HK-2 (cell line): Measurements from ENCODE around the gene RFX5.
A peak's percentile ranks its signal among the peaks of the same experiment; 100 is the strongest.

ENCODE experiments used
- DNase-seq: peaks from one replicate; pipeline ENCODE4 v3.0.0-alpha.2; 2018; ENCODE audit not compliant: unreplicated experiment

The RFX5 gene

DNA sequence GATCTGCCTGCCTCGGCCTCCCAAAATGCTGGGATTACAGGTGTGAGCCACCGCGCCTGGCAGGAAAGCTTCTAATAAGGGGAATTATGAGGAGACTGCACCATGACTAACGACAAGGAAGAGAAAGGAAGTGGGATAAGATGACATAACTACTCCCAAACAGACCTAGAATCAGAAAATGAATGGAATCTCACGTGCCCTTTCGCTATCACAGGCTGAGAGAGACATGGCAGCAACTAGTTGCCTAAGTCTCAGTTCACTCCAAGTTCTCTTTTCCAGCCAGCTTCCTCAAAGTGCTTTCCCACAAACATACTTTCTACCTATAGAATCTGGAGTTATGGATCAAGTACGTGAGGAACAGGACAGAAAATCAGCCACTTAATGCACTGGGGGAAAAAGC is 21.8 kb downstream of the RFX5 start:
- DNase-seq, result no peak

DNA sequence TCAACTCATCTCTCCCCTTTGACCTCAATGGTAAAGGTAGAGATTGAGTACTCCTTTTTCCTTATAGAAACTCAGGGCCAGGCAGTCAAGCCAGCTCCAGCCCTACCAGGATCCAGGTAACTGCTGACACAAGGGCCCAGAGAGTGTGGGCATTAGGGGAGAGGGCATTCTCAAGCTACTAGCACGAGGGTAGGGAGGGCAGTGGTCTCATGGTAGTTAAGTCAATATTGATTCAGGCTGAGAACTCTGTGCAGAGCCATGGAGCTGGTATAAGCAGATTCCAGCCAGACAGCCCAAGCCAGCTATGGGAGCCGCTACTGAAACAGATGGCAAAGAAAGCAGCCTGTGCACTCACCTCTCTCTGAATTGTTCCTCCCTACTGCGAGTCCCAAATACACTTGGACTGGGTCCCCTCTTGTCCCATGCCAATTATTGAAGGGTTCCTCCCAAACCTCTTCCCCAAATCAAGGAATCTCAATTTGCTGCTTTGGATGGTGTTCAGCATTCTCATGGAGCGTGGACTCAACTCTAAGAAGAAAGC is 22.6 kb downstream of the RFX5 start:
- DNase-seq, result no peak

DNA sequence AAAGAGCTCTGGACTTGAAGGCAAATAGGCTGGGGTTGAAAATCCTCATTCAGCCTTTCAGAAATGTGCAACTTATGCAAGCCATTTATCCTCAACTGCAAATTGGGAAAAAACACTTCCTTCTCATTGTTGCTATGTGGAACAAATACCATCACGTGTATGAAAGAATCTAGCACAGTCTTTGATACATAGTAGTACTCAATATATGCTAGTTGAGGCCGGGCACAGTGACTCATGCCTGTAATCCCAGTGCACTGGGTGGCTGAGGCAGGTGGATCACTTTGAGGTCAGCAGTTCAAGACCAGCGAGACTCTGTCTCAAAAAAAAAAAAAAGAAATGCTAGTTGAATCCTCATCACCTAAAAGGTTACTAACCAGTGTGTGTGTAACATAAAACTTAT is 28.1 kb downstream of the RFX5 start:
- no peak for DNase-seq

DNA sequence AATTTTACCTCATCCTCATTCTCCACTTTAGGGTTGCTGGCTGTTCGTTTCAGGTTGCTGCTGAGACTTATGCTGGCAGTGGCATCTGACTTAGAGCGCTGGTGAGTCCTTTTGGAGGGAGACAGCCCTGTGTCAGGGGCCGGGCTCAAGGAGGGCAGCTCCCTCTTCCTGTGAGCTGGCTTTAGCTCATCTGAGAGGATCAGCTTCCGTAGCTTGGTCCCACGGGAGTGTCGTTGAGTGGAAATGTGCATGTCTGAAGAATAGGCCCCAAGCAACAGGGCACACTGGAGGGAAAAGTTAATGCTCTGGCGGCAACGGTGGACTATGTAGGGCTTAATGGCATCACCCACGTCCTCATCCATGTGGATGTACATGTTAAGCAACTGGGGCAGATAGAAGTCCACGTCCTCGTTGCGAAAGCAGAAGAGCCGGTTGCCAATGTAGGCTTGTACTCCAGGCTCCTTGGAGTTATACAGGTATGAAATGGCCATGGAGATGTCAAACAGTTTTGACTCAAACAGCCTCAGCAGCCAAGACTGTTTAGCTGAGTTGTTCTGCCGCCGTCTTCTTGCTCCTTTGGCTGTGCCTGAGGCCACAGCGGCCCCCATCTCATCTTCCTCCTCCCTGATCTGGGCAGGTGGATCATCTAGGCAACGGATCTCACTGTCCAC is 31.4 kb downstream of the RFX5 start:
- DNase-seq, result no peak

DNA sequence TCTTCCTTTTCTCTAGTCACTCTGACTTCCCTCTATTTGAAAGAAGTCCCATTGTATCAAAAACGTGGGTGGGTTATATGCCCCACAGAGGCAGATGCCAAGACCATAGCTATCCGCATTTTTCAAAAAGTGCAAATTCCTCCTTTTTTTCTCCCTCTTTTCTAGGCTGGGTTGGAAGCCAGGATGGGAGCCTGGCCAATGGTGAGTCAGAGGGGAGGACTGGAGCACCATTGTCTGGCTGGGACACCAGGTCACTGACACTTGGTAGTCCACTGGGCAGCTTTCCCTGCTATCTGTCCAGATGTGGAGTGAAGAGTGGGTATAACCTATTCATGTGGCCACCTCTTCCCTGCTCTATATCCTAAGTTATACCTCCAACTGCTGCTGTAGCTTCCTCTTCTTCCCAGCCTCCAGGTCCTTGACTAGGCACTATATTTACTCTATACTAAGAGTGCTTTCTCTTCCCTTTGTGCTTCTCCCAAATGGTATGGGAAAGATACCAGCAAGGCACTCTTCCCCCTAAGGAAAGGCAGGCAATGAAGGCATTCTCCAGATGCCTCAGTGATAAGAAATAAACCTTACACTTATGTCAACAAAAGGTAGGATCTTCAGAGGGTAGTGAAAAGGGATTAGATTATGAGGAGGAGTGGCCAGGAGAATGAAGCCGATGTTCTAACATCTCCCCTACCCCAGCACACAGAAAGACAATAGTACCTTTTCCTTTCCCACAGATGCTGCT is 32.7 kb downstream of the RFX5 start:
- no peak for DNase-seq

DNA sequence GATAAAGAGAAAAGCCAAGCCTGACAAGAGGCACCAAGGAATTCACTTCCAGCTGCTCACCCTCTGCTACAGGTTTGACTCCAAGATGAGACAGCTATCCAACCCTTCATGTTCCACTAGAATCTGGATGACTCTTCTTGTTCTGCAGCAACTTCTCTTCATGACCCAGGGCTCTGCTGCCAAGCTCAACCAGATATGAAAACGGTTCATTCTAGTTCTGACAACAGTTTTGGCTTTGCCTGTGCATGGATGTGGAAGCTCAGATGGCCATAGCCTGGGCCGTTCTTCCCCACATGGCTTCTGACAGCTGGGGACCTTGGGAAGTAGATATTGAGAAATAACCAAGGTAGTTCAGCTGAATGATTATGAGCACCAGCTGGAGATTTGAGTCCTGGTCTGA is 33.6 kb downstream of the RFX5 start:
- no peak for DNase-seq

DNA sequence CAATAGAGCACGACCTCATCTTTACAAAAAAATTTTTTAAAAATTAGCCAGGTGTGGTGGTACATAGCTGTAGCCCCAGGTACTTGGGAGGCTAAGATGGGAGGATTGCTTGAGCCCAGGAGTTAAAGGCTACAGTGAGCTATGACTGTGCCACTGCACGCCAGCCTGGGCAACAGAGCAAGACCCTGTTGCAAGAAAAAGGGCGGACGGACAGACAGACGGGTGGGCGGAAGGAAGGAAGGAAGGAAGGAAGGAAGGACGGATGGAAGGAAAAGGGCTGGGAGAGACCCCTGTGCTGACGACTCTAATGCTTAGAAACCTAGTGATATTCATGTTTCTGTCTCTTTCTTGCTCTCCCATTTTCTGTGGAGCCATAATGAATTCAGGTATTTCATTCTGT is 34.2 kb downstream of the RFX5 start:
- no peak for DNase-seq

DNA sequence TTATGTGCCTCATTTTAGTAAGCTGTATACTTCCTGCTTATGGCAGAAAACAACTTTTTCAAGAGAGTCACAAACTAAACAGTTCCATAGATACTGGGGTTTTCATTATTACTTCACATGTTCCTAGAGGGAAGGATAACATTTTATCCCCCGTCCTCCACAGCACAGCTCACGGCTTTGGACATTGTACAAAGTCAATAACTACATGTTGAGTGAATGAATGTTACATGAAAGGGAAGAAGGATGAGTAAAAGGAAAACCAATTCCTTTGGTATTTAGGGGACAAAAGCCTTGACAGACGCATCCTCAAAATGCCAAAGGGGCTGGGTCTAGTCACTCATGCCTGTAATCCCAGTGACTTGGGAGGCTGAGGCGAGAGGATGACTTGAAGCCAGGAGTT is 34.6 kb downstream of the RFX5 start:
- DNase-seq, result no peak

DNA sequence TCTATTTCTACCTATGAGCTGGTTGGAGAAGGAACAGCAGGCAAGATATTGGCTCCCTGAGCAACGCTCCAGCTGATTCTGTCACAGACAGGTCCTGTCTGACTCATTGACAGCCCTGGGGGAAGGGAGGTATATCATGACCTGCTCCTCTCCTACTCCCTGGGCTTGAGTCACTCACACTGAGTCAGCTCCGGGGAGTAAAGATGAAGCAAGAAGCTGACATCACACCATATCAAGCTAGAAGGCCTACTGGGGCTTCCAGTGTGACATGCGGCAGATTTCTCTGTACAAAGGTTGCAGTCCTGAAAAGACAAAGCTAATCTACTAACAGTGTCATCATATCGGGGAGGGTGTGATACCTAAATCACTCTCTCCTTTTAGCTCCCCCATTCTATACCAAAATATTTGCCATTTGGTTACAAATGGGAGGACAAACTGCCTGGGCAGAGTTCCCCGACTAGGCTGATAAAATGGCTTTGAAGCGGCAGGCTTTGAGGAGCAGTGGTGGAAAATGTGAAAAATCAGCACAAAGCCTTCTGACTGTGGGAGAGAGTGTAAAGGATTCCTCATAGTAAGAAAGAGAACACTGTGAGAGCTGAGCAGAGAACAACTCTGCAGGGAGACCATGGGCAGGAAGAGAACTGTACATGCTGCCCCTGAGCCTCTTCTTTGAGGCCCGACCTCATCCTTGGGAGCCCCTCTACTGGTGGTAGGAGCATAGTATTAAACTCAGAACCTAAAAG is 35.3 kb downstream of the RFX5 start:
- peak; percentile 86 for DNase-seq

DNA sequence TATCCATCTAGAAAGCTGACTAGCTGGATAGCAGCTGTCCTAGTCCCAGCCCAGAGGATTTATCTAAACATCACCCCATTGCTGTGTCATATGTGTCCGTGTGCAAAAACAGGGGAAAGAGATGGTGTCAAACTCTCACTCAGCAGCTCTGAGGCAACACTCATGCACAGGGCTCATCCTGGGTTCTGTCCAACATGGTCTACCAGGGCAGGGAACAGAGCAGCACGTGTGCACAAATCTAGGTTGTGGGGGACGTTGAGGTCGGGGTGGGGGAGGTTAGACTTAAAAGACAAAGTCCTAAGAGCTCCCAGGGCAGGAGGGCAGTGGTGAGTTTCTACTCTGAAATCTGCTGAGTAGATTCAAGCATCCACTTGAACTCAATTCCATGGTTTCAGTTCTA is 36.0 kb downstream of the RFX5 start:
- DNase-seq, result no peak

DNA sequence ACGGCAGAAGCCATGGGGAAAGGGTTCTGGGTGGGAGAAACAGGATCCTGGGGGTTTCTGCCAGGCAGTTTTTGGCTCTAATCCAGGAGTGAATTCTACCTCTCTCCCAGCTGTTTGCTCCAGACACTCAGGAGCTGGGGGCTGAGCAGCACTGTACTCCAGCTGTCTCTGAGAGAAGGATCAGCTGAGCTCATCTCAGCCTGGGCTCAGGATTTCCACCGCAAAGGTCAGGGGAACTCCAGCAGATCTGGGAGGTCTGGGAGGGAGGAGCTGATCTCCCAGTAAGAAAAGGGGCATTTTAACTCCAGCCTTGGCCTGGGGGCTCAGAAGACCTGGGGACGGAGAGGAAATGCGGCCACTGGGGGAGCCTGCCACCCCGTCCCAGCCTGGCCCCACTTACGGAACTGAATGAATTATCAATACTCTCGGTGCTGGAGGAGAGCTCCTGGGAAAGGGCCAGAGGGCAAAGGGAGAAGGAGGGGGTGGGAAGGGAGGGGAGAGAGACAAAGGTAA is 37.2 kb downstream of the RFX5 start:
- DNase-seq, result no peak

DNA sequence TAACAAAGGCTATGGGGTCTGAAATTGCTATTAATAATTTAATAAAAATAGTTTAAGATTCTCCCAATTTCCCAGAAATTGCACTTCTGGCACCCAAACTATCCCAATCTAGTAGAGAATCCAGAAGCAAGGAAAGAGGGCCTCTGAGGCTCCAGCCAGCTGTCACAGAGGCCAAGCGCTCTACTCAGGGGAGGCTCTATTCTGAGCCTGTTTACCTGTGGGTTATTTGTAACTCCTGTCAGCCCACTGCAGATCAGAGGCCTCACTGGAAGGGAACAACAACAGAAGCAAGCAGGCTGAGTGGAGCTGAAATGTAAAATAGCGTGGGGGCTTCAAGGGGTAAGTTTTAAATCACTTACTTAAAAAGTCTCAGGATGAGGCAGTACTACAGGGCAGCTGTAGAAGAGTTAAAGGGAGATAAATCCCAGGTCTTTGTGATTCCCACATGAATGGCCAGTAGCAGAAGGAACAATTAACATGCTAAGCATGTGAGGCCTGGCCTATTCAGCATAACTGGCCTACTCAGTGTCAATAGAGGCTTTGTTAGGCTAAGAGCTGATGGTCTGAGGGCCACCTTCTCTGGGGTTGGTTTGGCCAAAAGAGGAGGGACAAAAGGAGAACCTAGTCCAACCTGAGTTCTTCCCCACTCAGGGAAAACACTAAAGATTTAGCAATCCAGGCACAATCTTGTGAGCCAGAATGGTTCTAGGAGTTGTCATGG is 52.1 kb downstream of the RFX5 start:
- no peak for DNase-seq

DNA sequence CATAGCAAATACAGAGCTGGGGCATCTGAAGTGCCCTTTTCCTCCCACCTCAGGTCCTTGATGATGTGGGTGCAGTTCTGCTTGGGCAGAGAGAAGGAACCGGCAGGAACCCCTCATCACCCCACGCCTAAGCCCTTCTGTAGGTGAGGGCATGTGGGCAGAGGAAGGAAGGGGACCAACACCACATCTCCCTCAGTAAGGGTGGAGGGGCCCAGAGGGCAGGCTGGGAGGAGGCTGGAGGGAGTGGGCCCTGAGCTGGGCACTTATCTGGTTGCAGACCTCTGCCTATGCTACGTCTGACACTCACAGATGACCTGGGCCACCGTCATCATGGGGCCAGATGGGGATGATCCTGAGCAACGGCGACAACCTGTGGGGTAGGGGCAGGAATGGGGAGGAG is 54.0 kb downstream of the RFX5 start:
- no peak for DNase-seq

DNA sequence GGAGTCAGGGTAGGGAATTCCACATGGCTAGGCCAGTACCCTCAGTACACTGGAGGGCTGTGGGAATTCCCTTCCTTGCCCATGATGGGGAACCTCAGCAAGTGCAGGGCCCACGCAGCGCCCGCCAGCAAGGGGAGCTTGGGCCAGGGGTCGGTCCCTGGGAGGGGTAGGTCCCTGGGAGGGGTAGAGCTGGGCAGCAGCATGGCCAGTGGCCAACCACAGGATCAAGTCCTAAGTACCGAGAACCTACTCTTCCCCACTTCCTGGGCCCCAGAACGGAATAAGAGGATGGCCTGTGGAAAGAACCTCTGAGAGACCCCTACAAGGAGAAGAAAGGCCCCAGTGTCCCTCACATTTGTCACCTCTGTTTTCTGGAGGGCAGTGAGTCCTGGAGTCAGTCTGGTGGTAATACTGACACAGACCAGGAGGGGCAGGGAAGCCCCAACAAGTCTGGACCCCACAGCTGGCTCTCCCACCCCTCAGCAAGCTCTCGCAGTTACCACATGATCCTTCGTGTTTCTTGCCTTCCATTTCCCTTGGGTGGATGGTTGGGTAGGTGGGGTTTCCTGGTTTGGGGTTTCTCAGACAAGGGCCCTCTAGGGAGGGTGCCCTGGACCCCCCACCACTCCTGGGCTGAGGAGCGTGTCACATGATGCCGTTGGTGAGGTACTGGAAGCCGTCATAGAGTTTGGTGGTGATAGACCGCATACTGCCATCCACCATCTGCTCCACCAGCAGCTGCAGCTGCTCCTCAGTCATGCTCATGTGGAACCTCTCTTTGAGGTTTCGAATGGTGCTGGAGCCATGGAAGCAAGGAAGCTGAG is 54.6 kb downstream of the RFX5 start:
- no peak for DNase-seq

DNA sequence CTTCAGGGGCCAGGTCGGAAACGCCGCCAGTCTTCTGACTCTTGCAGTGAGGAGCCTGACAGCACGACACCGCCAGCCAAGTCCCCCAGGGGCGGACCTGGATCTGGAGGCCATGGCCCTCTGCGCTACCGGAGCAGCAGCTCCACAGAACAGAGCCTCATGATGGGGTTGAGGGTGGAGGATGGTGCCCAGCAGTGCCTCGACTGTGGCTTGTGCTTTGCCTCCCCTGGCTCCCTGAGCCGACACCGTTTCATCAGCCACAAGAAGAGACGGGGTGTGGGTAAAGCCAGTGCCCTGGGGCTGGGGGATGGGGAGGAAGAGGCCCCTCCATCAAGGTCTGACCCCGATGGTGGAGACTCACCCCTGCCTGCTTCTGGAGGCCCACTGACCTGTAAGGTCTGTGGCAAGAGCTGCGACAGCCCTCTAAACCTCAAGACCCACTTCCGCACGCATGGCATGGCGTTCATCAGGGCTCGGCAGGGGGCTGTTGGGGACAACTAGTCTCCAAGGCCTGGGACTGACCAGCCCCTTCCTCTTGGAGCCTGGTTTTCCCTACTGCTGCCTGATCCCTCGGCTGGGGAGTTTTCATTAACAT is 56.2 kb downstream of the RFX5 start:
- DNase-seq, result no peak
